Measurements from ENCODE around the gene ACO2.

The ACO2 gene

DNA sequence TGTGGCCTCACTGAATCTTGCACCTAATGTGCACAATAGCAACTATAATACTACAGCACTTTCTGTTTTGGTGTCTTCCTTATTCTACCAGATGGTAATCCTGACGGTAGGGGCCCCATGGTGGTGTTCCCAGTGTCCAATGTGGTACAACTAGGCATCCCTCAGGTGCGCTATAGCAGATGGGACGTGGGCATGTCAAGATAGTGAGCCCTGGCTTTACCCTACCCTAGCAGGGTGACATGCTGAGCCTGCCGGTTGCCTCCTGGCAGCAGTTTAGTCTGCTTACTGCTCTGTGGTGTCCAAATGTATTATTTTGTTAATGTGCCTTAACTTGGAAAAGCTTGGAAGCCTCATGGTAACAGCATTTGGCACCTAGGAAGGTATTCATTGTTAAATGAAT is 19.2 kb downstream of the ACO2 start:
- Histone ChIP-seq H3K4me2 (ENCODE audit: low read length) (no peak overlapping the region), H3K27ac (ENCODE audit: low read length) (no peak overlapping the region), H2AFZ (ENCODE audit: low read depth, low read length) (no peak overlapping the region), H3K9ac (ENCODE audit: low read length) (no peak overlapping the region), H3K9me3 (ENCODE audit: insufficient read depth, low read length) (no peaks in the 10 kb centered on the region), H4K20me1 (ENCODE audit: insufficient read depth, low read length) (peaks cover 38% of the 10 kb centered on the region), H3K79me2 (ENCODE audit: low read length) (peaks cover 78% of the 10 kb centered on the region), H3K4me3 (ENCODE audit: low read length) (no peak overlapping the region), H3K36me3 (replicated peaks; ENCODE audit: low read depth, low read length) (peaks cover 2% of the 10 kb centered on the region), H3K27me3 (ENCODE audit: low read depth, low read length) (no peaks in the 10 kb centered on the region), H3K4me1 (ENCODE audit: low read length) (no peaks in the 10 kb centered on the region)
- TF ChIP-seq, protein P1, sequence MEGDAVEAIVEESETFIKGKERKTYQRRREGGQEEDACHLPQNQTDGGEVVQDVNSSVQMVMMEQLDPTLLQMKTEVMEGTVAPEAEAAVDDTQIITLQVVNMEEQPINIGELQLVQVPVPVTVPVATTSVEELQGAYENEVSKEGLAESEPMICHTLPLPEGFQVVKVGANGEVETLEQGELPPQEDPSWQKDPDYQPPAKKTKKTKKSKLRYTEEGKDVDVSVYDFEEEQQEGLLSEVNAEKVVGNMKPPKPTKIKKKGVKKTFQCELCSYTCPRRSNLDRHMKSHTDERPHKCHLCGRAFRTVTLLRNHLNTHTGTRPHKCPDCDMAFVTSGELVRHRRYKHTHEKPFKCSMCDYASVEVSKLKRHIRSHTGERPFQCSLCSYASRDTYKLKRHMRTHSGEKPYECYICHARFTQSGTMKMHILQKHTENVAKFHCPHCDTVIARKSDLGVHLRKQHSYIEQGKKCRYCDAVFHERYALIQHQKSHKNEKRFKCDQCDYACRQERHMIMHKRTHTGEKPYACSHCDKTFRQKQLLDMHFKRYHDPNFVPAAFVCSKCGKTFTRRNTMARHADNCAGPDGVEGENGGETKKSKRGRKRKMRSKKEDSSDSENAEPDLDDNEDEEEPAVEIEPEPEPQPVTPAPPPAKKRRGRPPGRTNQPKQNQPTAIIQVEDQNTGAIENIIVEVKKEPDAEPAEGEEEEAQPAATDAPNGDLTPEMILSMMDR (IDR thresholded peaks at IDR 0.05; ENCODE audit: low read depth, low read length) = no peak
- TF ChIP-seq EZH2phosphoT487 (IDR thresholded peaks at IDR 0.05; ENCODE audit: low read depth) = no peak

DNA sequence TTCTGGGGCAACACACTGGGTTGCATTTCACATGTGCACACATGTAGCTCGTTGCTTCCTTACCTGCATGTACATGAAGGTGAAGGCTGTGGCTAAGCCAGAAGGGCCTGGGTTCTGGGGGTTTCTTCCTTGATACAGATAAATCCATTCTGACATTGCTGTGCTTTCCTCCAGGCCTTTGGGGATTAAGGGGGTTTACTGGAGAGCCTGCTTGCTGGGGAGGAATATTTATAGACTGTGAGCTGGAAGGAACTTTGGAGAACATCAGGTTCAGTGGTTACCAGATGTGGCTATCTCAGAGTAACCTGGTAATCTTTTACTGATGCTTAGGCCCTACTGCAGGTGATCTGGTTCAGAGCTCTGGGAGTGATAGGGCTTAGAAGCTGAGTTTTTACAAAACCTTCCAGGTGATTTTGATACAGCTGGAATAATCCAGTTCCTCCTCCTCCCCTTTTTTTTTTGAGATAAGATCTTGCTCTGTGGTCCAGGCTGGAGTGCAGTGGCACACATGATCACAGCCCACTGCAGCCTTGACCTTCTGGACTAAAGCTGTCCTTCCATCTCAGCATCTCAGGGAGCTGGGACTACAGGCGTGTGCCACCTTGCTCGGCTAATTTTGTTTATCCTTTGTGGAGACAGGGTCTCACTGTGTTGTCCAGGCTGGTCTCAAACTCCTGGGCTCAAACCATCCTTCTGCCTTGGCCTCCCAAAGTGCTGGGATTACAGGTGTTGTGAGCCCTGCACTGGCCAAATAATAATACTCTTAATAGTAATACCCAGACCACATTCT is 19.9 kb downstream of the ACO2 start:
- no peak overlapping the region for H2AFZ ChIP-seq (ENCODE audit: low read depth, low read length)
- no peak overlapping the region for H3K4me3 ChIP-seq (ENCODE audit: low read length)
- H3K4me2 ChIP-seq (ENCODE audit: low read length) = no peak overlapping the region
- H3K9ac ChIP-seq (ENCODE audit: low read length) = no peak overlapping the region
- H3K9me3 ChIP-seq (ENCODE audit: insufficient read depth, low read length) = no peaks in the 10 kb centered on the region
- H3K4me1 ChIP-seq (ENCODE audit: low read length) = no peaks in the 10 kb centered on the region
- H3K27me3 ChIP-seq (ENCODE audit: low read depth, low read length) = no peaks in the 10 kb centered on the region
- peaks cover 2% of the 10 kb centered on the region for H3K36me3 ChIP-seq (replicated peaks; ENCODE audit: low read depth, low read length)
- peaks cover 37% of the 10 kb centered on the region for H4K20me1 ChIP-seq (ENCODE audit: insufficient read depth, low read length)
- TF ChIP-seq, protein P1 (IDR thresholded peaks at IDR 0.05; ENCODE audit: low read depth, low read length) = no peak
- TF ChIP-seq EZH2phosphoT487 (IDR thresholded peaks at IDR 0.05; ENCODE audit: low read depth) = no peak
- H3K27ac ChIP-seq (ENCODE audit: low read length) = no peak overlapping the region
- H3K79me2 ChIP-seq (ENCODE audit: low read length) = peaks cover 78% of the 10 kb centered on the region

DNA sequence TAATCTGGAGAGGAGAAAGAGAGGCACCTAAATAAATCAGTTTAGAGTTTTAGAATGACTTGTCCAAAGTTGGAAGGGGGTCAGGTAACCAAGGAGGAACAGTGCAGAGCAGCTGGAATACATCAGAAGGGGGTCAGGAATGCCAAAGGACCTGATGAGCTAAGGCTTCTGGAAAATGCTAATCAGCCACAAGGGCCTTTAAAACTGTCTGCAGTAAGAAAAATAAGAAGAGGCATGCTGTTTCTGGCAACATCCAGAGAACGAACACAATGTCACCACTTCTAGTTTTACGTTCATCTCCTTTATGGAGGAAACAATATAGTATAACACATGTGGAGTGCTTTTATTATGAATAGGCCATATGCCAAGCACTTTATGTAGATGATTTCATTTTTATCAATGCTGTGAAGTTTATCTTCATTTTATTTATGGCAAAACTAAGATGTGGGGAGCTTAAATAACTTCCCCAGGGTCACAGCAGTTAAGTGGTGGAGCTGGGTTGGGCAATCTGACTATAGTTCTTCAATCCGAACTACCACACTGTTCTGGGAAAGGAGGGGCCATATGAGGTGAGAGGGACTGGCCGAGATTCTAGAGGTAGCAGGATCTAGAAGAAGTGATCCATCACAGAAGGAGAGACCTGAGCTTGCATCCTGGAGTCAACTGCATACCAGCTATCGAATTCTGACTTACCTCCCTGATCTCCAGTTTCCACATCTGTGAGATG is 22.6 kb downstream of the ACO2 start:
- Histone ChIP-seq H3K9me3 (ENCODE audit: insufficient read depth, low read length) (no peaks in the 10 kb centered on the region), H3K27ac (ENCODE audit: low read length) (no peak overlapping the region), H3K9ac (ENCODE audit: low read length) (no peak overlapping the region), H2AFZ (ENCODE audit: low read depth, low read length) (no peak overlapping the region), H3K36me3 (replicated peaks; ENCODE audit: low read depth, low read length) (peaks cover 7% of the 10 kb centered on the region), H4K20me1 (ENCODE audit: insufficient read depth, low read length) (peaks cover 38% of the 10 kb centered on the region; the same call in 1 of the 2 replicates), H3K4me2 (ENCODE audit: low read length) (no peak overlapping the region), H3K79me2 (ENCODE audit: low read length) (peaks cover 74% of the 10 kb centered on the region), H3K4me3 (ENCODE audit: low read length) (no peak overlapping the region), H3K4me1 (ENCODE audit: low read length) (no peaks in the 10 kb centered on the region), H3K27me3 (ENCODE audit: low read depth, low read length) (no peaks in the 10 kb centered on the region)
- no peak for TF ChIP-seq EZH2phosphoT487 (IDR thresholded peaks at IDR 0.05; ENCODE audit: low read depth)
- TF ChIP-seq, protein P1 (IDR thresholded peaks at IDR 0.05; ENCODE audit: low read depth, low read length) = no peak

DNA sequence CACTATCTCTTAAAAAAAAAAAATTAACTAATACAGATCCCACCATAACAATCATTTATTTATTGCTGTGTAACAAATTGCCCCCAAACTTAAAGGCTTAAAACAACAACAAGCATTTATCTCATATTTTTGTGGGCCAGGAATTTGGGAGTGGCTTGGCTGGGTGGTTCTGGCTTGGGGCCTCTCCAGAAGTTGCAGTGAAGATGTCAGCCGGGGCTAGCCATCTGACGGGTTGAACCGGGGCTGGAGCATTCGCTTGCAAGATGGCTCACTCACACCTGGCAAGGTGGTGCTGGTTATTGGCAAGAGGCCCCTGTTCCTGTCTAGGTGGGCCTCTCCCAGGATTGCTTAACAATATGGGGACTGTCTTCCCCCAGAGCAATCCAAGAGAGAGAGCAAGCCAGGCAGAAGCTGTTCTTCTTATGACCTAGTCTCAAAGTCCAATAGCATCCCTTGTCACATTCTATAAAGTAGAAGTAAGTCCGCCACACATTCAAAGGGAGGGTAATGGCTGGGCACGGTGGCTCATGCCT is 29.5 kb downstream of the ACO2 start:
- TF ChIP-seq EZH2phosphoT487 (IDR thresholded peaks at IDR 0.05; ENCODE audit: low read depth) = no peak
- TF ChIP-seq, protein P1 (IDR thresholded peaks at IDR 0.05; ENCODE audit: low read depth, low read length) = no peak
- Histone ChIP-seq H3K36me3 (replicated peaks; ENCODE audit: low read depth, low read length) (peaks cover 17% of the 10 kb centered on the region), H3K27ac (ENCODE audit: low read length) (no peak overlapping the region), H3K4me1 (ENCODE audit: low read length) (no peaks in the 10 kb centered on the region), H3K4me3 (ENCODE audit: low read length) (no peak overlapping the region), H3K9ac (ENCODE audit: low read length) (no peak overlapping the region), H3K9me3 (ENCODE audit: insufficient read depth, low read length) (no peaks in the 10 kb centered on the region), H3K79me2 (ENCODE audit: low read length) (peaks cover 28% of the 10 kb centered on the region), H3K27me3 (ENCODE audit: low read depth, low read length) (no peaks in the 10 kb centered on the region), H2AFZ (ENCODE audit: low read depth, low read length) (no peak overlapping the region), H4K20me1 (ENCODE audit: insufficient read depth, low read length) (peaks cover 7% of the 10 kb centered on the region; the same call in 1 of the 2 replicates), H3K4me2 (ENCODE audit: low read length) (no peak overlapping the region)
